HEK293 (cell line): ENCODE results near the gene TMEM192.
"Not testable (repeated sequence)": the region's sequence is repeated elsewhere in the genome, so short reads cannot be mapped to it uniquely, and the experiment has no call there.

Experiments
- BCL11A ChIP-seq: fragments of 450-650 bp; formaldehyde crosslinking; IDR thresholded peaks from 2 replicates; pipeline ENCODE4 v1.5.1; 2016; ENCODE audit warnings: low read depth, missing biosample characterization, missing genetic modification characterization
- GLI2 ChIP-seq: fragments of 450-650 bp; formaldehyde crosslinking; IDR thresholded peaks from 2 replicates; pipeline ENCODE4; 2017; ENCODE audit warnings: missing biosample characterization, missing genetic modification characterization, low read depth, borderline replicate concordance
- KLF1 ChIP-seq: fragments of 450-650 bp; formaldehyde crosslinking; IDR thresholded peaks from 2 replicates; pipeline ENCODE4 v1.5.1; 2016; ENCODE audit warnings: missing biosample characterization, missing genetic modification characterization
- SETDB1 ChIP-seq: IDR thresholded peaks from one replicate; pipeline ENCODE4 v1.6.1; 2017; ENCODE audit warnings: mild to moderate bottlenecking, low read length, moderate library complexity, mixed read lengths; ENCODE audit not compliant: insufficient read length
- YY1 ChIP-seq: fragments of 450-650 bp; formaldehyde crosslinking; IDR thresholded peaks from 2 replicates; pipeline ENCODE4 v1.5.1; 2018; ENCODE audit warnings: missing biosample characterization, missing genetic modification characterization
- ZNF112 ChIP-seq: fragments of 450-650 bp; formaldehyde crosslinking; IDR thresholded peaks from 2 replicates; pipeline ENCODE4 v1.5.0; 2017; ENCODE audit warnings: missing biosample characterization, missing genetic modification characterization
- ZNF121 ChIP-seq: fragments of 450-650 bp; formaldehyde crosslinking; IDR thresholded peaks from 2 replicates; pipeline ENCODE4 v1.5.1; 2016; ENCODE audit warnings: missing biosample characterization, missing genetic modification characterization
- ZNF138 ChIP-seq: fragments of 450-650 bp; formaldehyde crosslinking; IDR thresholded peaks from 2 replicates; pipeline ENCODE4 v1.5.1; 2016; ENCODE audit warnings: missing biosample characterization, missing genetic modification characterization, borderline replicate concordance
- ZNF768 ChIP-seq: fragments of 450-650 bp; formaldehyde crosslinking; IDR thresholded peaks from 2 replicates; pipeline ENCODE4 v1.5.1; 2018; ENCODE audit warnings: missing biosample characterization, mild to moderate bottlenecking, missing genetic modification characterization
- TF ChIP-seq, protein P1 (sequence below): fragments of 450-650 bp; formaldehyde crosslinking; IDR thresholded peaks from 2 replicates; pipeline ENCODE4 v1.5.1; 2016; ENCODE audit warnings: missing biosample characterization, missing genetic modification characterization
- TF ChIP-seq, protein P2 (sequence below): fragments of 450-650 bp; formaldehyde crosslinking; optimal IDR thresholded peaks from 2 replicates; pipeline ENCODE3; 2016; ENCODE audit warnings: missing biosample characterization, mild to moderate bottlenecking, missing genetic modification characterization
- TF ChIP-seq, protein P3 (sequence below): fragments of 450-650 bp; formaldehyde crosslinking; IDR thresholded peaks from 2 replicates; pipeline ENCODE4 v1.5.1; 2016; ENCODE audit warnings: missing biosample characterization, missing genetic modification characterization
- TF ChIP-seq, protein P4 (sequence below): fragments of 450-650 bp; IDR thresholded peaks from 2 replicates; pipeline ENCODE4 v1.5.1; 2018; ENCODE audit warnings: missing biosample characterization, missing genetic modification characterization

DNA sequence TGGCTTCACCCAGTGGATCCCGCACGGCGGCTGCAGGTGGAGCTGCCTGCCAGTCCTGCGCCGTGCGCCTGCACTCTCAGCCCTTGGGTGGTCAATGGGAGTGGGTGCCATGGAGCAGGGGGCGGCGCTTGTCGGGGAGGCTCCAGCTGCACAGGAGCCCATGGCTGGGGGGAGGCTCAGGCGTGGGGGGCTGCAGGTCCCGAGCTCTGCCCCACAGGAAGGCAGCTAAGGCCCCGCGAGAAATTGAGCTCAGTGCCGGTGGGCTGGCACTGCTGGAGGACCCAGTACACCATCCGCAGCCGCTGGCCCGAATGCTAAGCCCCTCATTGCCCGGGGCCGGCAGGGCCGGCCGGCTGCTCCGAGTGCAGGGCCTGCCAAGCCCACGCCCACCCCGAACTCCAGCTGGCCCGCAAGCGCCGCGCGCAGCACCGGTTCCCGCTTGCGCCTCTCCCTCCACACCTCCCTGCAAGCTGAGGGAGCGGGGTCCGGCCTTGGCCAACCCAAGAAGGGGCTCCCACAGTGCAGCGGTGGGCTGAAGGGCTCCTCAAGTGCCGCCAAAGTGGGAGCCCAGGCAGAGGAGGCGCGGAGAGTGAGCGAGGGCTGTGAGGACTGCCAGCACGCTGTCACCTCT is 13.3 kb upstream of the TMEM192 start:
- TF ChIP-seq YY1; ZNF121 (tag by site-specific recombination); ZNF112 (tag by site-specific recombination); SETDB1; ZNF138 (tag by site-specific recombination); BCL11A (tag by site-specific recombination); GLI2 (tag by site-specific recombination); ZNF768; KLF1: not testable (repeated sequence)
- TF ChIP-seq, protein P1, sequence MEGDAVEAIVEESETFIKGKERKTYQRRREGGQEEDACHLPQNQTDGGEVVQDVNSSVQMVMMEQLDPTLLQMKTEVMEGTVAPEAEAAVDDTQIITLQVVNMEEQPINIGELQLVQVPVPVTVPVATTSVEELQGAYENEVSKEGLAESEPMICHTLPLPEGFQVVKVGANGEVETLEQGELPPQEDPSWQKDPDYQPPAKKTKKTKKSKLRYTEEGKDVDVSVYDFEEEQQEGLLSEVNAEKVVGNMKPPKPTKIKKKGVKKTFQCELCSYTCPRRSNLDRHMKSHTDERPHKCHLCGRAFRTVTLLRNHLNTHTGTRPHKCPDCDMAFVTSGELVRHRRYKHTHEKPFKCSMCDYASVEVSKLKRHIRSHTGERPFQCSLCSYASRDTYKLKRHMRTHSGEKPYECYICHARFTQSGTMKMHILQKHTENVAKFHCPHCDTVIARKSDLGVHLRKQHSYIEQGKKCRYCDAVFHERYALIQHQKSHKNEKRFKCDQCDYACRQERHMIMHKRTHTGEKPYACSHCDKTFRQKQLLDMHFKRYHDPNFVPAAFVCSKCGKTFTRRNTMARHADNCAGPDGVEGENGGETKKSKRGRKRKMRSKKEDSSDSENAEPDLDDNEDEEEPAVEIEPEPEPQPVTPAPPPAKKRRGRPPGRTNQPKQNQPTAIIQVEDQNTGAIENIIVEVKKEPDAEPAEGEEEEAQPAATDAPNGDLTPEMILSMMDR, result not testable (repeated sequence)
- TF ChIP-seq, protein P2, sequence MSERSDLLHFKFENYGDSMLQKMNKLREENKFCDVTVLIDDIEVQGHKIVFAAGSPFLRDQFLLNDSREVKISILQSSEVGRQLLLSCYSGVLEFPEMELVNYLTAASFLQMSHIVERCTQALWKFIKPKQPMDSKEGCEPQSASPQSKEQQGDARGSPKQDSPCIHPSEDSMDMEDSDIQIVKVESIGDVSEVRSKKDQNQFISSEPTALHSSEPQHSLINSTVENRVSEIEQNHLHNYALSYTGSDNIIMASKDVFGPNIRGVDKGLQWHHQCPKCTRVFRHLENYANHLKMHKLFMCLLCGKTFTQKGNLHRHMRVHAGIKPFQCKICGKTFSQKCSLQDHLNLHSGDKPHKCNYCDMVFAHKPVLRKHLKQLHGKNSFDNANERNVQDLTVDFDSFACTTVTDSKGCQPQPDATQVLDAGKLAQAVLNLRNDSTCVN, result not testable (repeated sequence)
- TF ChIP-seq, protein P3, sequence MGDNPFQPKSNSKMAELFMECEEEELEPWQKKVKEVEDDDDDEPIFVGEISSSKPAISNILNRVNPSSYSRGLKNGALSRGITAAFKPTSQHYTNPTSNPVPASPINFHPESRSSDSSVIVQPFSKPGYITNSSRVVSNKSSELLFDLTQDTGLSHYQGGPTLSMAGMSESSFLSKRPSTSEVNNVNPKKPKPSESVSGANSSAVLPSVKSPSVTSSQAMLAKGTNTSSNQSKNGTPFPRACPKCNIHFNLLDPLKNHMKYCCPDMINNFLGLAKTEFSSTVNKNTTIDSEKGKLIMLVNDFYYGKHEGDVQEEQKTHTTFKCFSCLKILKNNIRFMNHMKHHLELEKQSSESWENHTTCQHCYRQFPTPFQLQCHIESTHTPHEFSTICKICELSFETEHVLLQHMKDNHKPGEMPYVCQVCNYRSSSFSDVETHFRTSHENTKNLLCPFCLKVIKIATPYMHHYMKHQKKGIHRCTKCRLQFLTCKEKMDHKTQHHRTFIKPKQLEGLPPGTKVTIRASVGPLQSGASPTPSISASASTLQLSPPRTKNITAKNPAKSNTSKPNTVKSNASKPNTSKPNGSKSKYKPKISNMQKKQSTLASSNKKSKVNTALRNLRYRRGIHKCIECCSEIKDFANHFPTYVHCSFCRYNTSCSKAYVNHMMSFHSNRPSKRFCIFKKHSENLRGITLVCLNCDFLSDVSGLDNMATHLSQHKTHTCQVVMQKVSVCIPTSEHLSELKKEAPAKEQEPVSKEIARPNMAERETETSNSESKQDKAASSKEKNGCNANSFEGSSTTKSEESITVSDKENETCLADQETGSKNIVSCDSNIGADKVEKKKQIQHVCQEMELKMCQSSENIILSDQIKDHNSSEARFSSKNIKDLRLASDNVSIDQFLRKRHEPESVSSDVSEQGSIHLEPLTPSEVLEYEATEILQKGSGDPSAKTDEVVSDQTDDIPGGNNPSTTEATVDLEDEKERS (tag by site-specific recombination), result not testable (repeated sequence)
- TF ChIP-seq, protein P4, sequence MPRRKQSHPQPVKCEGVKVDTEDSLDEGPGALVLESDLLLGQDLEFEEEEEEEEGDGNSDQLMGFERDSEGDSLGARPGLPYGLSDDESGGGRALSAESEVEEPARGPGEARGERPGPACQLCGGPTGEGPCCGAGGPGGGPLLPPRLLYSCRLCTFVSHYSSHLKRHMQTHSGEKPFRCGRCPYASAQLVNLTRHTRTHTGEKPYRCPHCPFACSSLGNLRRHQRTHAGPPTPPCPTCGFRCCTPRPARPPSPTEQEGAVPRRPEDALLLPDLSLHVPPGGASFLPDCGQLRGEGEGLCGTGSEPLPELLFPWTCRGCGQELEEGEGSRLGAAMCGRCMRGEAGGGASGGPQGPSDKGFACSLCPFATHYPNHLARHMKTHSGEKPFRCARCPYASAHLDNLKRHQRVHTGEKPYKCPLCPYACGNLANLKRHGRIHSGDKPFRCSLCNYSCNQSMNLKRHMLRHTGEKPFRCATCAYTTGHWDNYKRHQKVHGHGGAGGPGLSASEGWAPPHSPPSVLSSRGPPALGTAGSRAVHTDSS (tag by site-specific recombination), result not testable (repeated sequence)
